B cell (primary cell): Measurements from ENCODE around the gene PRKCB.

Source experiments
- EZH2 ChIP-seq: IDR thresholded peaks from 2 replicates; pipeline ENCODE4 v1.6.1; 2012; ENCODE audit warnings: borderline replicate concordance, low read depth, mild to moderate bottlenecking, moderate library complexity, low read length; ENCODE audit not compliant: insufficient read depth, poor library complexity, severe bottlenecking
- TF ChIP-seq, protein P1 (sequence below): fragments of 200-600 bp; IDR thresholded peaks from one replicate; pipeline ENCODE4 v1.8.0; 2022; ENCODE audit warnings: antibody characterized with exemption, mild to moderate bottlenecking

DNA sequence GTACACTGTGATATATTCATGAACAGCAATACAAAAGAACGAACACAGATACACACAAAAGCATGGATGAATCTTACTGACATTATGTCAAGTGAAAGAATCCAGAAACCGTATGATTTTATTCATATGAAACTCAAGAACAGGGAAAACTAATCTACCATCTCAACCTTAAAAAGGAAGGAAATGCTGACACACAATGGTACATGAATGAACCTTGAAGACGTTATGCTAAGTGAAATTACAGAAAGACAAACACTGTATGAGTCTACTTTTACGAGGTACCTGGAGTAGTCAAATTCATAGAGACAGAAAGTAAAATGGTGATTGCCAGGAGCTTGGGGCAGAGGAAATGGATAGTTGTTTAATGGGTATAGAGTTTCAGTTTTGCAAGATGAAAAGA lies 8.7 kb upstream of the PRKCB start:
- TF ChIP-seq, protein P1, sequence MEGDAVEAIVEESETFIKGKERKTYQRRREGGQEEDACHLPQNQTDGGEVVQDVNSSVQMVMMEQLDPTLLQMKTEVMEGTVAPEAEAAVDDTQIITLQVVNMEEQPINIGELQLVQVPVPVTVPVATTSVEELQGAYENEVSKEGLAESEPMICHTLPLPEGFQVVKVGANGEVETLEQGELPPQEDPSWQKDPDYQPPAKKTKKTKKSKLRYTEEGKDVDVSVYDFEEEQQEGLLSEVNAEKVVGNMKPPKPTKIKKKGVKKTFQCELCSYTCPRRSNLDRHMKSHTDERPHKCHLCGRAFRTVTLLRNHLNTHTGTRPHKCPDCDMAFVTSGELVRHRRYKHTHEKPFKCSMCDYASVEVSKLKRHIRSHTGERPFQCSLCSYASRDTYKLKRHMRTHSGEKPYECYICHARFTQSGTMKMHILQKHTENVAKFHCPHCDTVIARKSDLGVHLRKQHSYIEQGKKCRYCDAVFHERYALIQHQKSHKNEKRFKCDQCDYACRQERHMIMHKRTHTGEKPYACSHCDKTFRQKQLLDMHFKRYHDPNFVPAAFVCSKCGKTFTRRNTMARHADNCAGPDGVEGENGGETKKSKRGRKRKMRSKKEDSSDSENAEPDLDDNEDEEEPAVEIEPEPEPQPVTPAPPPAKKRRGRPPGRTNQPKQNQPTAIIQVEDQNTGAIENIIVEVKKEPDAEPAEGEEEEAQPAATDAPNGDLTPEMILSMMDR, result no peak
- TF ChIP-seq EZH2, result no peak
